Right lobe of liver (tissue), 6 donors: ENCODE measurements around the gene ATP6V0B. TPM values are rescaled to one million over a fixed set of nuclear protein-coding genes. Genes with fewer than 3 reads are reported as not detected.

ENCODE experiments used
- ATAC-seq, 4 donors: fragments of 200-7000 bp; cut with Tn5 transposase; one replicate each; pipeline ENCODE4 v1.9.1; 2020; ENCODE audit warnings: mild to moderate bottlenecking in 4 of 4, moderate library complexity in 4 of 4
- DNase-seq, 3 donors: peaks; one replicate each; pipeline ENCODE4 v3.0.0-alpha.2; 2020
- H3K27ac ChIP-seq, 3 donors: fragments of 200-600 bp; one replicate each; pipeline ENCODE4 v1.8.0; 2022
- H3K27me3 ChIP-seq, 2 donors: fragments of 200-600 bp; one replicate each; pipeline ENCODE4 v1.8.0; 2022
- H3K36me3 ChIP-seq, 4 donors: fragments of 200-600 bp; sonication (generic) in 1 of 4; one replicate each; pipeline versions ENCODE4 v1.5.1 to v1.8.0; 2017 to 2022; ENCODE audit warnings: control low read depth in 1 of 4
- H3K4me1 ChIP-seq, 4 donors: fragments of 200-600 bp; sonication (generic) in 1 of 4; one replicate each; pipeline versions ENCODE4 v1.5.1 to v1.8.0; 2017 to 2022; ENCODE audit warnings: control low read depth in 1 of 4
- H3K4me3 ChIP-seq, 3 donors: fragments of 200-600 bp; one replicate each; pipeline ENCODE4 v1.8.0; 2022
- H3K9me3 ChIP-seq, 4 donors: fragments of 200-600 bp; sonication (generic) in 1 of 4; one replicate each; pipeline versions ENCODE4 v1.5.1 to v1.8.0; 2017 to 2022; ENCODE audit warnings: control low read depth in 1 of 4
- CTCF ChIP-seq, 4 donors: fragments of 200-600 bp in 3 of 4; fragments of 450-650 bp in 1 of 4; IDR thresholded peaks; one replicate each; pipeline versions ENCODE4 v1.5.1 to v1.8.0; 2016 to 2022; ENCODE audit warnings: antibody characterized with exemption in 4 of 4, mild to moderate bottlenecking in 2 of 4
- POLR2A ChIP-seq: fragments of 450-650 bp; IDR thresholded peaks from one replicate; pipeline ENCODE4 v1.6.1; 2017; ENCODE audit warnings: antibody characterized with exemption, mild to moderate bottlenecking
- WGBS: methylation state at CpG from one replicate; pipeline ENCODE4 v1.1.6; 2018; ENCODE audit warnings: low coverage, low lambda C conversion rate; ENCODE audit not compliant: insufficient coverage; ENCODE audit errors: missing lambda C conversion rate; 5-methylcytosine and 5-hydroxymethylcytosine counted together
- intact Hi-C, 2 donors: fragments of 100-400 bp; cut with DNase I; formaldehyde crosslinking; loops; one replicate each; pipeline versions ENCODE4 v1.11.2 to v1.14.1; 2022
- total RNA-seq, 6 experiments: library from RNA; depleted of rRNA in 2 of 6; stranded (reverse); fragments of >200 nt in 2 of 6; fragmentation: NEBNext Ultra II Directional in 3 of 6; extraction: Animal tissue kit (Norgen Biotek cat#: 25700) in 3 of 6; gene quantifications; one replicate each; pipeline versions ENCODE4 v1.1.0 to v1.2.4, GENCODE V29; 2016 to 2023
- donor health status: DM: no; HTN: yes; CAD: no.
- donor health status: DM: no; HTN: no; CAD: no.
- donor health status: DM: no; HTN: no; CAD: no.
- donor health status: DM: no; HTN: yes; CAD: no.
- donor health status: DM: no; HTN: yes; CAD: no.

Gene ATP6V0B
- total RNA-seq, 6 experiments from 2014 or later, result 64.4 to 142 (median 76.9) TPM

- Histone ChIP-seq H3K27ac (no peak overlapping the region), H3K4me3 (no peak overlapping the region), H3K9me3 (no peaks in the 10 kb centered on the region), H3K27me3 (no peaks in the 10 kb centered on the region), H3K36me3 (peaks cover 0 to 40% (median 11%) of the 10 kb centered on the region in 4 donors), H3K4me1 (no peaks in the 10 kb centered on the region)
- no peak for DNase-seq
- no peak for ATAC-seq
- intact Hi-C loops, result no loop called here
- whole genome bisulfite sequencing, result 88% methylated on average over 8 of the region's 9 CpGs
- TF ChIP-seq POLR2A (no peak), CTCF (IDR thresholded peaks at IDR 0.05) (no peak)
These were observed 16.2 kb upstream of the ATP6V0B start for GRCh38 chr1:43958351-43959255.

- Histone ChIP-seq H3K36me3 (peaks cover 0 to 40% (median 11%) of the 10 kb centered on the region in 4 donors), H3K4me1 (no peaks in the 10 kb centered on the region), H3K9me3 (no peaks in the 10 kb centered on the region), H3K27ac (no peak overlapping the region), H3K27me3 (no peaks in the 10 kb centered on the region), H3K4me3 (no peak overlapping the region)
- no peak for TF ChIP-seq POLR2A
- TF ChIP-seq CTCF (IDR thresholded peaks at IDR 0.05), result no peak
- intact Hi-C loops, result no loop called here
- no peak for DNase-seq
- WGBS, result no CpG with 5 or more reads among the region's 8 CpGs
- no peak for ATAC-seq
These were observed 14.0 kb upstream of the ATP6V0B start for GRCh38 chr1:43960798-43961197.

GRCh38 chr1:43961692-43962091 lies 13.1 kb upstream of the ATP6V0B start:
- TF ChIP-seq CTCF (IDR thresholded peaks at IDR 0.05) (no peak), POLR2A (no peak)
- DNase-seq, result no peak
- Histone ChIP-seq H3K27me3 (no peaks in the 10 kb centered on the region), H3K36me3 (peaks cover 0 to 34% (median 11%) of the 10 kb centered on the region in 4 donors), H3K4me3 (no peak overlapping the region), H3K9me3 (no peaks in the 10 kb centered on the region), H3K4me1 (no peaks in the 10 kb centered on the region), H3K27ac (no peak overlapping the region)
- WGBS, result 95% methylated on average over 2 of the region's 3 CpGs
- intact Hi-C loops, result no loop called here
- ATAC-seq, result no peak

- TF ChIP-seq CTCF (IDR thresholded peaks at IDR 0.05), result no peak
- TF ChIP-seq POLR2A, result no peak
- WGBS, result 89% methylated on average over 2 of the region's 2 CpGs
- Histone ChIP-seq H3K36me3 (peaks cover 0 to 29% (median 8%) of the 10 kb centered on the region in 4 donors), H3K27ac (no peak overlapping the region), H3K9me3 (no peaks in the 10 kb centered on the region), H3K4me3 (no peak overlapping the region), H3K27me3 (no peaks in the 10 kb centered on the region), H3K4me1 (no peaks in the 10 kb centered on the region)
- ATAC-seq (no peak), DNase-seq (no peak)
- intact Hi-C loops, result no loop called here
These were observed 12.4 kb upstream of the ATP6V0B start for GRCh38 chr1:43962324-43962723.
